GM18951 (cell line): Measurements from ENCODE around the gene PDGFD.

Experiments used
- POLR2A ChIP-seq: IDR thresholded peaks from 4 replicates; pipeline ENCODE4 v1.6.1; 2011; ENCODE audit warnings: mild to moderate bottlenecking; ENCODE audit not compliant: insufficient read length, insufficient read depth; ENCODE audit errors: extremely low read depth
- in situ Hi-C: fragments of 300-500 bp; cut with MboI; formaldehyde crosslinking; loops from one replicate; pipeline ENCODE4 v1.12.0; 2022; ENCODE audit warnings: low sequenced_read_pairs, mixed read lengths, inconsistent platforms; ENCODE audit not compliant: unreplicated experiment

PDGFD gene

GRCh38 chr11:103958475-103959215, 205.3 kb downstream of the PDGFD start:
- in situ Hi-C loops = no loop called here
- TF ChIP-seq POLR2A = no peak

GRCh38 chr11:103953797-103954486, 210.0 kb downstream of the PDGFD start:
- TF ChIP-seq POLR2A = no peak
- in situ Hi-C loops = no loop called here

GRCh38 chr11:103949781-103950180, 214.2 kb downstream of the PDGFD start:
- in situ Hi-C loops = no loop called here
- no peak for TF ChIP-seq POLR2A

- in situ Hi-C loops = no loop called here
- no peak for TF ChIP-seq POLR2A
These were observed 215.7 kb downstream of the PDGFD start for GRCh38 chr11:103948187-103948763.

- in situ Hi-C loops = no loop called here
- no peak for TF ChIP-seq POLR2A
These were observed 216.4 kb downstream of the PDGFD start for GRCh38 chr11:103947546-103947919.

GRCh38 chr11:103946793-103947545, 217.0 kb downstream of the PDGFD start:
- in situ Hi-C loops = no loop called here
- TF ChIP-seq POLR2A = no peak

- in situ Hi-C loops = no loop called here
- no peak for TF ChIP-seq POLR2A
These were observed 219.6 kb downstream of the PDGFD start for GRCh38 chr11:103944251-103944940.

GRCh38 chr11:103942646-103943045, 221.3 kb downstream of the PDGFD start:
- no peak for TF ChIP-seq POLR2A
- in situ Hi-C loops = no loop called here

GRCh38 chr11:103940551-103940950, 223.4 kb downstream of the PDGFD start:
- no peak for TF ChIP-seq POLR2A
- in situ Hi-C loops = no loop called here

- in situ Hi-C loops = no loop called here
- no peak for TF ChIP-seq POLR2A
These were observed 224.3 kb downstream of the PDGFD start for GRCh38 chr11:103939694-103940093.

- in situ Hi-C loops = no loop called here
- no peak for TF ChIP-seq POLR2A
These were observed 227.9 kb downstream of the PDGFD start for GRCh38 chr11:103936059-103936458.

GRCh38 chr11:103935219-103935618, 228.7 kb downstream of the PDGFD start:
- in situ Hi-C loops = no loop called here
- no peak for TF ChIP-seq POLR2A
